Right ventricle myocardium superior (tissue), 1 donor: ENCODE data around the gene ZNFX1. TPM values are rescaled to one million over a fixed set of nuclear protein-coding genes. Genes with fewer than 3 reads are reported as not detected.

Source experiments
- ATAC-seq: fragments of 200-7000 bp; cut with Tn5 transposase; one replicate; pipeline ENCODE4 v1.9.1; 2020; ENCODE audit warnings: mild to moderate bottlenecking; ENCODE audit not compliant: poor library complexity
- DNase-seq: peaks from one replicate; pipeline ENCODE4 v3.0.0-alpha.2; 2020
- intact Hi-C: fragments of 100-400 bp; cut with DNase I; formaldehyde crosslinking; loops from one replicate; pipeline ENCODE4 v1.11.2; 2022
- total RNA-seq: library from RNA; stranded (reverse); fragmentation: NEBNext Ultra II Directional; extraction: Animal tissue kit (Norgen Biotek cat#: 25700); gene quantifications from one replicate; pipeline ENCODE4 v1.2.1, GENCODE V29; 2021
- donor health status: DM: no; HTN: yes; CAD: no; lungs with severe emphysema.

Gene ZNFX1
- total RNA-seq, 1 donor from 2014 or later = 19.8 TPM

GRCh38 chr20:49267327-49267726, 10.5 kb downstream of the ZNFX1 start:
- DNase-seq (no peak), ATAC-seq (no peak)
- intact Hi-C loops = no loop called here

- DNase-seq (no peak), ATAC-seq (no peak)
- intact Hi-C loops = no loop called here
These were observed 15.4 kb downstream of the ZNFX1 start for GRCh38 chr20:49262444-49262843.

- intact Hi-C loops = no loop called here
- ATAC-seq = no peak
These were observed 16.7 kb downstream of the ZNFX1 start for GRCh38 chr20:49261173-49261572.

GRCh38 chr20:49260218-49260617, 17.6 kb downstream of the ZNFX1 start:
- ATAC-seq (no peak), DNase-seq (no peak)
- intact Hi-C loops = no loop called here

More at GRCh38 chr20:49261173-49261572, 16.7 kb downstream of the ZNFX1 start:
- no peak for DNase-seq

GRCh38 chr20:49259799-49260198, 18.1 kb downstream of the ZNFX1 start:
- ATAC-seq (no peak), DNase-seq (no peak)
- intact Hi-C loops = no loop called here

GRCh38 chr20:49259284-49259683, 18.6 kb downstream of the ZNFX1 start:
- intact Hi-C loops = no loop called here
- no peak for DNase-seq
- no peak for ATAC-seq

- no peak for DNase-seq
- intact Hi-C loops = no loop called here
- ATAC-seq = no peak
These were observed 21.6 kb downstream of the ZNFX1 start for GRCh38 chr20:49256261-49256660.

- intact Hi-C loops = no loop called here
These were observed 25.1 kb downstream of the ZNFX1 start for GRCh38 chr20:49252556-49253350.

GRCh38 chr20:49248879-49249665, 28.8 kb downstream of the ZNFX1 start:
- intact Hi-C loops = no loop called here
- no peak for ATAC-seq
- no peak for DNase-seq

More at GRCh38 chr20:49252556-49253350, 25.1 kb downstream of the ZNFX1 start:
- no peak for DNase-seq
- no peak for ATAC-seq

- DNase-seq (no peak), ATAC-seq (no peak)
- intact Hi-C loops = no loop called here
These were observed 29.6 kb downstream of the ZNFX1 start for GRCh38 chr20:49248301-49248700.

GRCh38 chr20:49247792-49248191, 30.1 kb downstream of the ZNFX1 start:
- ATAC-seq = no peak
- intact Hi-C loops = no loop called here

GRCh38 chr20:49247169-49247723, 30.6 kb downstream of the ZNFX1 start:
- intact Hi-C loops = no loop called here
- DNase-seq (no peak), ATAC-seq (no peak)

More at GRCh38 chr20:49247792-49248191, 30.1 kb downstream of the ZNFX1 start:
- DNase-seq = no peak

- DNase-seq = peak; percentile 49
- peak; percentile 76 for ATAC-seq
- intact Hi-C loops = no loop called here
These were observed 31.7 kb downstream of the ZNFX1 start for GRCh38 chr20:49245921-49246740.

- intact Hi-C loops = no loop called here
- ATAC-seq = no peak
- no peak for DNase-seq
These were observed 40.3 kb downstream of the ZNFX1 start for GRCh38 chr20:49237531-49237930.

- ATAC-seq = no peak
- DNase-seq = no peak
These were observed 41.6 kb downstream of the ZNFX1 start for GRCh38 chr20:49236301-49236700.

GRCh38 chr20:49234831-49235230, 43.0 kb downstream of the ZNFX1 start:
- no peak for ATAC-seq
- DNase-seq = no peak
- intact Hi-C loops = no loop called here

More at GRCh38 chr20:49236301-49236700, 41.6 kb downstream of the ZNFX1 start:
- intact Hi-C loops = no loop called here

GRCh38 chr20:49233226-49233625, 44.6 kb downstream of the ZNFX1 start:
- intact Hi-C loops = no loop called here
- no peak for DNase-seq
- no peak for ATAC-seq

GRCh38 chr20:49231471-49231870, 46.4 kb downstream of the ZNFX1 start:
- intact Hi-C loops = no loop called here

More at GRCh38 chr20:49231471-49231870, 46.4 kb downstream of the ZNFX1 start:
- DNase-seq (no peak), ATAC-seq (no peak)
